Dedifferentiated amniotic fluid mesenchymal stem cell (primary cell): Measurements from ENCODE around the gene FOXN3.
"Not testable (repeated sequence)": the region's sequence is repeated elsewhere in the genome, so short reads cannot be mapped to it uniquely, and the experiment has no call there.

Source experiments
- DNase-seq: peaks from one replicate; pipeline ENCODE4 v3.0.0-alpha.2; 2016; ENCODE audit errors: extremely low spot score

The FOXN3 gene

DNA sequence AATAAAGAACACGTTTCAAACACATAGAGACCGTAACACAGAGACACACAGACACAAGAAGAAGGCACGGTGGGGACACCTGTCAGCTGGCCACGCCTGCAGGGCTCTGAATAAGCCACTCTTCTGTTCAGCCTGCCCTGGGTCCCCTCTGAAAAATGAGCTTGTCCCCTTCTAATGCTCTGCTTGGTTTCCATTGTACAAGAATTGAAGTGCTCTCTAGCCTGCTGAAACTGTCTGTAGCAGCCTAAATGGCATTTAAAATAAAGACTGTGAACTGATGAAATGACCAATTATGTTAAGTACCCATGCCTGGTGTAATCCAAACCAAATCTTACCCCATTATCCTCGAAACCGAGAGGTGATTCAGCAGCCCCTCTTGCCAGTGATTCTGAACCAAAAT lies 139.8 kb downstream of the FOXN3 start:
- DNase-seq: no peak

DNA sequence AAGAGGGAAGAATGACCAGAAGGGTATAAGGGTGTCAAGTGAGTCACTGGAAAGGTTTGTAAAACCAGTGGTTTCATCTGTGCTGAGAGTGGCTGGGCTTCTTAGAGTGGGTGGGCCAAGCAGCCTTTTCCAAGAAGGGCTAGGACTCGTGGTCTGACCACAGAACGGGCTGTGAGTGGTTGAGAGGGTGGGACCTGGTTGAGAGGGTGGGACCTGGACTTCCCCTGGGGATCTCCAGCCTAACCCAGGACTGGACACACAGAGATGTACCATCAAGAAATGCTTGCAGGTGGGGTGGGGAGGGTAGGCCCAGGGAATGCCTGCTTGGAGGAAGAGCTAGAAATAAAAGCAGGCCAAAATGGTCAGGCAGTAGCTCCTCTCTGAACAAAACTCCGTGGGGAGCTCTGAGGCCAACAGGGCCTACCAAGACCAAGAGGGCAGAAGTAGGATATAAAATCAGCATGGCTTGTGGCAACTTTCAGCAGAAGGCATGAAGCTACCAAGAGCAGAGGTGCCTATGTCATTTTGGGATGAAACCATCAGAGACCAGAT lies 140.5 kb downstream of the FOXN3 start:
- no peak for DNase-seq

DNA sequence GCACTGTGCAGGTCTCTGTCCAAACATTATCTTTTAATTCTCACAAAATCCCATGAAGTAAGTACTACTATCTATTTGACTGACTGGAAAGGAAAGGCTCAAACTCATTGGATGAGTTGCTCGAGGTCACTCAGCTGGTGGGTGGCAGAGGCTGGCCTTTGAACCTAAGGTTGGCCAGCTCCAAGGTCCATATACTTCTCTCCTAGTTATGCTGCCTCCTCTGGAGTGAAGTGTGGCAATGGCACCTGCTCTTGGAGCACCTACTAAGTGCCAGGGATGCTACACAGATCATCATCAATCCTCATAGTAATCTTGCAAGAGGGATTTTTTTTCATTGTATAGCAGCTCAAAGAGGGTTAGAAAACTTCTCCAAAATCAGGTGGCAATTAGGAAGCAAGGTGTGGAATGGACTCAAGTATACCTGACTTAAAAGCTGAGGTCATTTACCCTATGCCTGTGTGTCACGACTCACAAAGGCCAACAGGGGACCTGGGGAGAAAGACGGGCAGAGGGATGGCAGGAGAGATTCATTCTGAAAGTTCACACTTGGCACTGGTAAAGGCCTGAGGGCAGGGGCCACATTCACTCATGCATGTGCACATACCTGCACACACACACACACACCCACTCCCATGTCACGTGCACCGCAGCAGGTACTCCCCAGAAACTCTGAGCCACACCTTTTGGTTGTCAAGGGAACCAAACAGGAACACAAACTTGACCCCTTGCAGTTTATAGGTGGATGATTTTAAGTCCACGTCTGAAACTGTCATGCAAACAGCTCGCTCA lies 146.4 kb downstream of the FOXN3 start:
- no peak for DNase-seq

DNA sequence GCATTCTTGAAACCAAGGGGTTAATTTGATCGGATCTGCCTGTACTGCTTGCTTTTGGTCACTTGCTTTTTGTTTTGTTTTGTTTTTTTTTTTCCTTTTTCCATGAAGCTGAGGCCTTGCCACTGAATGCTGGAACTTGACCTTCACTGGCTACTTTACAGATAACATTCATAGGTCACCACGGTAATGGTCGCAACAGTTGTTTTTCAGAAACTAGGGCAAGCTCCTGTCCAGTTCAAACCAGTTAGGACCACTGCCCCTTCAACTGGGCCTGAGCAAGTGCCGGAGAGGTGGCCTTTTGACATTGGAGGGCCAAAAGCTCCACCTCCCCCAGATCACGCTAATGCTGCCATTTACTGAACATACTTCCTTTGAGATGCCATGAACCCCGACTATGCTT lies 147.6 kb downstream of the FOXN3 start:
- DNase-seq: no peak

DNA sequence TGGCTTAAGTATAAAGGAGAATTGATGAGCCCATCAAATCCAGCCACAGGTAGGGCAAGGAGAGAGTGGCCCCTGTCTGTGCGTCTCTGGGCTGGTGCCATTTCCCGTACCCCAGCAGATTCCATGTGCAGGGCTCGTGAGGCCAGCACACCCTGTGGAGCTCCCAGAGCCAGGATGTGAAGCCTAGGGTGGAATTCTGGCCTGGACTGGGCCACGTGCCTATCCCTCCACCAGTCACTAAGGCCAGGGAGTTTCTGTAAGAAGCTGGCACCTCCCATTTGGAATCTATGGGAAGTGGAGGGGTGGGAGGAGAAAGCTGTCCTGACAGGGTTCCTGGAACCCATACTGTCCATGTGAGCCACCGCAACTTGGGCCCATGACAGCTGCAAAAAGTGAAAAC lies 148.5 kb downstream of the FOXN3 start:
- DNase-seq: no peak

DNA sequence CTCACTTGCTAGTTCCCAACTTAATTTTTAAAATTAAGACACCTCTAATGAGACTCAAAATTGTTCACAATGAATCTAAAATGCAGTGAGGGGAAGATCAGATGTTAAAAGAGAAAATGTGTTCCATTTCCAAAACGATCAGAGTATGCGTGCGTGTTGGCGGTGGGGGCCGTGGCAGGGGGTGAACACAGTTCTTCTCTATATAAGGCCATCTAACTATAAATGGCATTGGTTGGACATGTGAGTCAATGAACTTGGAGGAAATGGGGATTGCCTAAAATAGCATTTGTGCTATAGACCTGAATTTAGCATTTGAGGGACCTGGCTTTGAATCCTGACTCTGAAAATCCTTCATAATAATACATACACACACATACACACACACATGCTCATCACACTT lies 149.4 kb downstream of the FOXN3 start:
- no peak for DNase-seq

DNA sequence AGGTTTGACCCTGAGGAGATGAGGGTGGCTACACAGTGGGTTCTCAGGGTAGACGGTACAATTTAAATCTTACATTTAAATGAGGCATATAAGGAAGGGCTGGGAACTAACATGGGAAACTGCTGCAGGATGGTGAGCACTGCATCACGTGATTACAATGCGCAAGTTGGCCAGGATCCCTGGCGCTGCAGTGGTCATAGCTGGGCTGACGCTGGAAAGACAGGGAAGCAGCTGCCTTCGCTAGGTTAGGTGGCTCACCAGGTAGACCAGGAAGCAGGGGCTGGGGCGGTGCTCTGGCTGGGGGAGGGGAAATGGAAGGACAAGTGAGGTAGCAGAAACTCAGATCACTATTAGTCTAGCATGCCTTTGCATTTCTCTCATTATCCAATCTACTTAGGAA lies 149.9 kb downstream of the FOXN3 start:
- DNase-seq: no peak

DNA sequence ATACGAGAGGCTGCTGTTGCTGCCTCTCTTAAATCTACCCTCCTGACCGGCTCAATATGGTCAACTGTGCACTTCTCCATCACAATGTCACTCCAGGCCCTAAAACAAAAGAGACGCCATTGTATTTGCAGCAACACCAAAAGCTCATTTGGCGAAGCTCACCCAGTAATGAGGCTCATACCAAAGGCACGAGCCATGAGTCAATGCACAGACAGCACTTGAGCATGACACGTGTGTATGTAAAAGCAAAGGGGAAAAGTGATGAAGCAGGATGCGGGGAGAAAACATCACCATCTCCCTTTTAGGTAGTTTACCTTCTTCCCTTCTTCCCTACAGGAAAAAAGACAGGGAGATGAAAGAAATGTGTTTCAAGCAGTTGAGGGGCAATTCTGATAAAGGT lies 150.3 kb downstream of the FOXN3 start:
- no peak for DNase-seq

DNA sequence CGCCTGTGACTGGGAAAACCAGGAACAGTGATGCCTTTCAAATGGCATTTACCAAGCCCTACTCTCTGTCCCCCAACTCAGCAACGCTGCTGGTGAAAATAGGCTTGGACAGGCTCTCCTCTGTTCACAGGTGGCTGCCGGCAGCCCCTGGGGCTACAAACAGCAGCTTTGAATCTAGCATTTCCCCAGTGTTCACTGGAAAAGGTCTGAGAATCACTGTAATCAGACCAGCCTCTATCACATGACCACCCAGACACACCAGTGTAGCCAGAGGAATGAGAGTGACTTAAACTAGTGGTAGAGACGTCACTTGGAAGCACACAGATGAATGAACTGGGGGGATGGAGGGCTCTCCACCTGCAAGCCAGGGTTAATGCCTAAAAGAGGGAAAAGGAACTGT lies 151.8 kb downstream of the FOXN3 start:
- DNase-seq: no peak

DNA sequence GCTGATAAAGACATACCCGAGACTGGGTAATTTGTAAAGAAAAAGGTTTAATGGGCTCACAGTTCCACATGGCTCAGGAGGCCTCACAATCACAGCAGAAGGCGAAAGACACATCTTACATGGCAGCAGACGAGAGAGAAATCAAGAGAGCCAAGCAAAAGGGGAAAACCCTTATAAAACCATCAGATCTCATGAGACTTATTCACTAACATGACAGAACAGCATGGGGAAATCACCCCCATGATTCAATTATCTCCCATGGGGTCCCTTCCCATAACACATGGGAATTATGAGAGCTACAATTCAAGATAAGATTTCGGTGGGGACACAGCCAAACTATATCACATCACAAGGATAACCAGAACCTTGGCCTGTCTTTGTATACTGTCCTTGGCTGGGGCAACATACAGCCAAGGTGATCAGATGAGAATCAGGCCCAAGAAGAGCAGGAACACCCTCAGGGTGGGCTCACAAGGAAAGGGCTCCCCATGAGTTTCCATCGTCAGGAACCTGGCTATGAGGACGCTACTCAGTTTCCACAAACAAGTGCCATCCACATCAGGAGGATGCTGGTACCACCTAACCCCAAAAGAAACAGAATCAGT lies 152.7 kb downstream of the FOXN3 start:
- DNase-seq: no peak

DNA sequence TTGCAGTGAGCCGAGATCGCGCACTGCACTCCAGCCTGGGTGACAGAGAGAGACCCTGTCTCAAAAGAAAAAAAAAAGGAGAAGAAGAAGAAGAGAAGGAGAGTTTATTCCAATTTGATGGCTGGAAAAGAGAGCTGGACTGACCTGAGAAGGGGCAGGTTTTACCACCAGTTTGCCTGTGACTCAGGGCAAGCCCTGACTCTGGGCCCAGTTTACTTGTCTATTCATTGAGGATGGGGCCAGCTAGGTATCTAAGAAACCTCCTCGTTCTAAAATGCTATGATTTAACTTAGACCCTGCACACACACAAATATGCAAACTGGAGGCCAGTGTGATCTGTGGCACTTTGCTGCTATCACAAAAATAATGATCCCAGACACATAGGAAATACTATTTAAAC lies 155.0 kb downstream of the FOXN3 start:
- no peak for DNase-seq

DNA sequence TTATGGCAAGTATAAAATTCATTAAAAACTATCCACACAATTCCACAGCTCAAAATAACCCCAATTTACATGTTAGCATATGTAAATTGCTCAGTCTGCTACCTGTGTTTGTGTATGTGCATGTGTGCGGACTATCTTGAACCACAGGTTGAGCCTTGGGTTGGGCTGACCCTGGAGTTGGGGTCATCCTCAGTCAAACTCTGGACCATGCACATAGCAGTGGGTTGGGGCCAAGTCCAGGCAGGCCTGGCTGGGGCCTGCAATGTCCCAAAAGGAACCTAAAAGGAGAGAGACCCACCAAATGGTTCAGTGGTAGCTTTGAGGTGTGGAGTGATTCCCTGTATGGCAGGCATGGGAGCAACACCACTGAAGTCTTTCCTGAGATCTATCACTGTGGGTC lies 156.1 kb downstream of the FOXN3 start:
- DNase-seq: no peak

DNA sequence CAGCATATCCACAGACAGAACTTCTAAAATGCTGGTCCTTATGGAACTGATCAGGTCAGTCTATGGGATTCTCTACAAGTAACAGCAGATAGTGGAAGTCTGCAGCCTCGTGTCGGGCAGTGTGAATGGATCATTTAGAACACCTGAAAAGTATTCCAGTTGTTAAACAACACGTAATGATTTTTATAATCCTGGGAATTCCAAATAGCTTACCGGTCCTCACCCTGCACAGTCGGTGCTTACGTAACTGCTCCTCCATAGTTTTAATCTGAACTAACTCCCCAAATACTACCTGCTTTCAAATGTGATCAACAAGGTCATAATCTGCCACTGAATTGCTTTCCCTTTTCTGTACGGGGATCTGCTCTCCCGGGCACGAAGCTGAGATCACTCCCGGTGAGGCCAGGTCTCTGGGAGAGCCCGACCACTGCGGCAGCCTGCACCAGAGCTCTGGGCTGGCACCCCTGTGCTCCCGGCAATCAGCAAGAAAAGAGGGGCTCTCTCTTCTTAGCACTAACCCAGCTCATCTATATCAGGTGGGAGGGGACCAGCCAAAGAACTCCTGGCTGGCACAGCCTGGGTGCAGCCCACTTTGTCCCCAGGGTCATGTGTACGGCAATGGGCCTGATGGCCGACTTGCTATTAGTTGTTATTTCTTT lies 157.0 kb downstream of the FOXN3 start:
- DNase-seq: no peak

DNA sequence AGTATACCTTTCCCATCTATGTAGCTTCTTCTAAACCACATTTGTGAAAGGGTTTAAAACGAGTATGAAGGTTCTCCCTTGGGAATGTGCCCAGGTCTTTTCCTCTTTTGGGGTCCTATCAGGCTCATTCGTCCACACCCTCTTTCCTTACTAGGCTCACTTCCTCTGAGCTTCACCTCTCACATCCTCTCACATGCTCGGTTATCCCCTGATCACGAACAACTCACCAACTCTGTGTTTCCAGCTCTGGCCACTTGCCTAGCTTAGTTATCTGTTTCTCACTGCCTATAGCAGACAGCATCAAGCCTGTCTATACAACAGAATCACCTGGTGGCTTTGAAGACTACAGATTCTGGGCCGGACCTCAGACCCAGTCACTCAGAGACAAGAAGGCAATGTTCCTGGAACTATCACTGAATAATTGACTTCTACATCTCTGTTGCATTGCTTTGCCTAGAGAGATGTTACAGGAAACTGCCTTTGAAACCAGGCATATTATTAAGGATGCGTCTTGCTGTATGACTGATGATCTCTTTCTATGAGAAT lies 158.2 kb downstream of the FOXN3 start:
- no peak for DNase-seq

DNA sequence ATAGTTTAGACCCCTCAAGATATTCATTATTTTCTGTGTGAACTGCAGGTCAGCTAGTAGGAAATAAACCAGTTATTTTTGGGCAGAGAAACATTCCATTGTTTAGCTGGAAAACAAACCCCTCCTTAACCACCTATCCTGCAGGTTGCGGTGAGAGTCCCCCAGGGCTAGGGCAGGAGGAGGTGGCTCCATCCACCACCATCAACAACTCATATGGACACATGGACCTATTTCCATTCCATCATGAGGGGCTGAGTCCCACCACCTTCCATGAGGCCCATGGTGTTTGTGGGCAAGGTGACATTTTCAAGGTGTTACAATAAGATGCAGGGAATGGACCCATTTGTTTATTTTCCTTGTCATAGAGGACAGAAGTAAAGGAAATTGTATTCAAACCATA lies 160.1 kb downstream of the FOXN3 start:
- no peak for DNase-seq

DNA sequence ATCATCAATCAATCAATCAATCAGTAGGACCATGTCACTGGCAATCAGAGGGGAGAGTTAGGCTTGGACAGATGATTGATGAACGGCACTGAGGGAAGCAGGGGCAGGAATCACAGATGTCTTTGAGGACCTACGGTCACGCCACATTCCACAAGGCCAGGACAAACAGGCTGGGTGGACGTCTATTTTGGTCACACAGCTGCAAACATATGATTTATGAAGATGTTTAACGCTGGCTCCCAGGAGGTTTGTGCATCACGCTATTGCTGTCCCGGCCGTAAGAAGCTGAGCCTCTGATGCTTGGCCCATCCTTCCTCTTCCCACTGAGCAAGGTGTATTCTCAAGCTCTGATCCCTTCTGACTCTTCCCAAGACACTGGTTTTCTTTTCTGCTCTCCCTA lies 160.8 kb downstream of the FOXN3 start:
- DNase-seq: no peak

DNA sequence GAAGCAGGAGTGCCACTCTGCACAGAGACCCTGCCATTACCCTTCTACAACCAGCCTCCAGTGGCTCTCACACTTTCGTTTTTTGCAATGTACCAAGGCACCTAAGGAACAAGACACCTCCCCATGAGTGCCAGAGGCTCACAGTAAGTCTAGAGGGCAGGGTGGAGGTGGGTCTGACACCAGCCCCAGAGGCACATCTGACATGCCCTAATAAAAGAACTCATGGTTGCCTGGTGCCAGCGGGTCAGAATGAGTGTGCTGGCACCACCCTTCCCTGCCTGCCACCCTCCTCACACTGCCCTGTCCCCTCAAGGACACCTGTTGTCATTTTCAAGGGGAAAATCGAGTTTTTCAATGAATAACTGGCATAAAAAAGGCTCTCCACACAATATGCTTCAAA lies 161.2 kb downstream of the FOXN3 start:
- no peak for DNase-seq

DNA sequence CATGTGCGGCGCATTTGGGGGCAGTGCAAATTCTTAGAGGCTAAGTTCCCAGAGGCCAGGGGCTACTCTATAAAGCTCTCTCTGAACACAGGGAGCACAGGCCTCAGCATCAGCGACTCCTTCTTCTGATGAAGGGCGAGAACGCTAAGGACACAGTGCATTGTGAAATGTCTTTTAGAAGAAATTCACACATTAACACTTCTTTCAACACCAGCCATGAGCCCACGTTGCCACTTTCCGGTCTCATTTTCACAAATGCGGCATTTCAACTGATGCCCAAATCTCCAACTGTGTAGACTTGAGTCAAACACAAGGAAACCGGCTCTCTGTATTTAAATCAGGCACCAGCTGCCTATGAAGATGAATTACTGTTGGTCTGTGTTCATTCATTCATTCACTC lies 162.0 kb downstream of the FOXN3 start:
- DNase-seq: no peak

DNA sequence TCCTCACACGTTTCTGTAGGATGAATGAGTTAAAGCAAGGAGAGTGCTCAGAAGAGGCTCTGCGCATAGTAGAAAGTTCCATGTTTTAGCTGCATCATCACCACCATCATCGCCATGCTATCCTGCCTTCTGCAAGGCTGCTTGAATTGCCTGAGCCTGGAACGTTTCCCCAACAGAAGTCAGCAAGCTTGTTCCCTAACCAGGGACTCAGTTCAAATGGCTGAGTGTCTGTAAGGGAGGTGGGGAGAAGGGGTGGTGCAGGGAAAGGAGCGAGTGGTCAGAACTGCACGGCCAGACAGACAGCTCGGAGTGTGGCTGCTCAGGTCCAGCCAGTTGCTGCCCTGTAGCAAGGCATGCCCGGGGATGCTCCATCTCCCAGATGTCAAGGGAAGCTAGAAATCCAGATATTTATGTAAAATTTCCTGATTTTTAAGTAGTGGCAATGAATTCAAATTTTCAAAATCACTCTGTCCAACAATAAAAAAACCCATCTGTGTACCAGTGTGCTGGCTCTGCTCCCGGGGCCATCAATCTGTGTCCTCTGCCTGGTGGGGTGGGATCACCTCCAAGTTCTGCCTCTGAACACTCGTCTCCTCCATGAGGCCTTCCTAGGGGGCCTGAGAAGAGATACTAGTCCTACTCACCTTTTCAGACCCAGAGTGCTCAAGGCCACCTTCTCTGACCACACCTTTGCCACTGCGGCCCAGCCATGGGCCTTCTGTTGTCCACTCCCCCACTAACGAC lies 162.7 kb downstream of the FOXN3 start:
- no peak for DNase-seq

DNA sequence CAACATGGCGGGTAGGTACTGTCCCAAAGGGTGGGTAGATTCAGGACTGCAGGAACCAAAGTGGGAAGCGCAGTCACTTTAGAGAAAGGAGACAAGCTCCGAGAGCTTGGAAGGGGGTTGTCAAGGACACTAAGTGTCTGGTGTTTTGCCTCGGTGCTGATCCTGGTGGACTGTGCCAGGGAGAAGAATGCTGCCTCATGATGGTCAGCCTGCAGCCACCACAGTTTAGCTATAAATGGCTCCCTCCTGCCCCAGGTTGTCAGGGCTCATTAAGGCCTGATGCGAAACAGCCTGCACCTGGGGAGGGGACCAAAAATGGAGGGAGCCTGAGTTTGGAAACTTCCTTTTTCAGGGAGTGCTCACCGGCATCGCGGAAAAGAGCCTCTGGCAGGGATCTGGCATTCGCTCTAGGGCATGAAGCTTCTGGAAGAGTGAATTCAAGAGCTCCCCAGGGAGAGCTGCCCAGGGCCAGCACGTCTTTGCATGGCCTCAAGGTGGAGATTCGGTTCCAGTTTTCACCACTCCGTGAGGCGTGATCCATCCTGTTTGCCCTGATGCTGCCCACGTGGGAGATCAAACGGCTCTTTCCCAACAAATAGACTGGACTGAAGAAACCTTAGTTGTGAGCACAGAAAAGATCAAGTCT lies 164.0 kb downstream of the FOXN3 start:
- no peak for DNase-seq

DNA sequence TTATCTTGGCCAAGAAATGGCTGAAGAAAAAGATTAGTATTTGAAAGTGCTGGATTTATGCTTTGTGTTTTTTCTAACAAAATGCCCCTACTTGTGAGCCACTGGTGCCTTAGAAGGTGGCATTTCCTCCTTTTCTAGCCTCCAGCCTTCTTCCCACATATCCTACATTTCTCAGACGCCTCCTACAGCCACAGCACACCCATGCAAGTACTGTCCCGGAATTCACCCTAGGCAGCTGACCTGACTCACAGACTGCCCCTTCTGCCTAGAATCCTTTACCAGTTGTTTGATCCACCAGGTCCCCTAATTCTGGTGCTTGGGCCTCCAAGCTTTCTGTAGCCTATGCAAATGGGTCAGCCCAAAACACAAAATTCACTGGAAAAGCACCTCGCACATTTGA lies 166.0 kb downstream of the FOXN3 start:
- no peak for DNase-seq

DNA sequence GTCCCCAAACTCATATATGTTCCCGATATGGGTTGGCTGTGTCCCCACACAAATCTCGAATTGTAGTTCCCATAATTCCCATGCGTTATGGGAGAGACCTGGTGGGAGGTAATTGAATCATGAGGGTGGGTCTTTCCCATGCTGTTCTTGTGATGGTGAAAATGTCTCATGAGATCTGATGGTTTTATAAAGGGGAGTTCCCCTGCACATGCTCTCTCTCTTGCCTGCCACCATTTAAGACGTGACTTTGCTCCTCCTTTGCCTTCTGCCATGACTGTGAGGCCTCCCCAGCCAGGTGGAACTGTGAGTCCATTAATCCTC lies 166.4 kb downstream of the FOXN3 start:
- DNase-seq: not testable (repeated sequence)
